ENCODE data around the gene FXYD5. TPM values are rescaled to one million over a fixed set of nuclear protein-coding genes. Genes with fewer than 3 reads are reported as not detected.

FXYD5 gene
- total and polyA plus RNA-seq, 4 donors, result 2.2 to 22.0 (median 7.3) TPM

DNA sequence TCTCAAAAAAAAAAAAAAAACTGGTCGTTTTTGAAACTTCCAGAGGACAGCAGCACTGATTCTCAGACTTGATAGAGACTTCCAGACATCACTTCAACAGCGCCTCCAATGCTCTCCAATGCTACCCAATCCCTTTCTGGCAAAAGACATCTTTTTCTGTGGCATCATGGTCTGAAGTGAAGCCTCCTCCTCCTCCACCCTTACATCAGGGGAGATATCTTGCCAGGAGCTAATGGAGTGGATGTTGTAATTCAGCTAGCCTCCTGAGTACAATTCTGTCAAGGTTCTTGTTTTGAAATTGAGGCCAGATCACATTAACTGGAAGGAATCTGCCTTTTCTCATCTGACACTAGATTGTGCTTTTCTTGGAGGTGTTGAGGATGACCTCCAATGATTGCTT is 24.2 kb downstream of the FXYD5 start:
- Histone ChIP-seq H3K9ac (ENCODE audit: low read depth in 1 of 2, low read length in 2 of 2) (no peak overlapping the region), H3K27ac (ENCODE audit: low read depth in 1 of 2, low read length in 2 of 2) (no peak overlapping the region), H3K4me3 (ENCODE audit: low read depth in 1 of 3, low read length in 3 of 3) (no peak overlapping the region), H3K27me3 (ENCODE audit: control insufficient read depth in 4 of 4, insufficient read depth in 4 of 4, low read length in 3 of 4) (no peaks in the 10 kb centered on the region), H3K9me3 (ENCODE audit: control insufficient read depth in 4 of 4, low read length in 3 of 4) (no peaks in the 10 kb centered on the region), H3K4me1 (ENCODE audit: control insufficient read depth in 4 of 4, insufficient read depth in 4 of 4, low read length in 3 of 4) (no peaks in the 10 kb centered on the region), H3K36me3 (ENCODE audit: control insufficient read depth in 4 of 4, insufficient read depth in 3 of 4, low read depth in 1 of 4, low read length in 3 of 4) (no peaks in the 10 kb centered on the region)
- DNase-seq (ENCODE audit: low spot score), result no peak
- TF ChIP-seq TAF1 (conservative IDR thresholded peaks at IDR 0.05) (no peak), JUND (IDR thresholded peaks at IDR 0.05) (no peak), RXRA (IDR thresholded peaks at IDR 0.05) (no peak), GABPA (IDR thresholded peaks at IDR 0.05 in 1 of 2, conservative IDR thresholded peaks at IDR 0.05 in 1 of 2) (no peak), NR2F2 (IDR thresholded peaks at IDR 0.05) (no peak)
- TF ChIP-seq, protein P1, sequence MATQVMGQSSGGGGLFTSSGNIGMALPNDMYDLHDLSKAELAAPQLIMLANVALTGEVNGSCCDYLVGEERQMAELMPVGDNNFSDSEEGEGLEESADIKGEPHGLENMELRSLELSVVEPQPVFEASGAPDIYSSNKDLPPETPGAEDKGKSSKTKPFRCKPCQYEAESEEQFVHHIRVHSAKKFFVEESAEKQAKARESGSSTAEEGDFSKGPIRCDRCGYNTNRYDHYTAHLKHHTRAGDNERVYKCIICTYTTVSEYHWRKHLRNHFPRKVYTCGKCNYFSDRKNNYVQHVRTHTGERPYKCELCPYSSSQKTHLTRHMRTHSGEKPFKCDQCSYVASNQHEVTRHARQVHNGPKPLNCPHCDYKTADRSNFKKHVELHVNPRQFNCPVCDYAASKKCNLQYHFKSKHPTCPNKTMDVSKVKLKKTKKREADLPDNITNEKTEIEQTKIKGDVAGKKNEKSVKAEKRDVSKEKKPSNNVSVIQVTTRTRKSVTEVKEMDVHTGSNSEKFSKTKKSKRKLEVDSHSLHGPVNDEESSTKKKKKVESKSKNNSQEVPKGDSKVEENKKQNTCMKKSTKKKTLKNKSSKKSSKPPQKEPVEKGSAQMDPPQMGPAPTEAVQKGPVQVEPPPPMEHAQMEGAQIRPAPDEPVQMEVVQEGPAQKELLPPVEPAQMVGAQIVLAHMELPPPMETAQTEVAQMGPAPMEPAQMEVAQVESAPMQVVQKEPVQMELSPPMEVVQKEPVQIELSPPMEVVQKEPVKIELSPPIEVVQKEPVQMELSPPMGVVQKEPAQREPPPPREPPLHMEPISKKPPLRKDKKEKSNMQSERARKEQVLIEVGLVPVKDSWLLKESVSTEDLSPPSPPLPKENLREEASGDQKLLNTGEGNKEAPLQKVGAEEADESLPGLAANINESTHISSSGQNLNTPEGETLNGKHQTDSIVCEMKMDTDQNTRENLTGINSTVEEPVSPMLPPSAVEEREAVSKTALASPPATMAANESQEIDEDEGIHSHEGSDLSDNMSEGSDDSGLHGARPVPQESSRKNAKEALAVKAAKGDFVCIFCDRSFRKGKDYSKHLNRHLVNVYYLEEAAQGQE (IDR thresholded peaks at IDR 0.05), result no peak
- TF ChIP-seq, protein P2, sequence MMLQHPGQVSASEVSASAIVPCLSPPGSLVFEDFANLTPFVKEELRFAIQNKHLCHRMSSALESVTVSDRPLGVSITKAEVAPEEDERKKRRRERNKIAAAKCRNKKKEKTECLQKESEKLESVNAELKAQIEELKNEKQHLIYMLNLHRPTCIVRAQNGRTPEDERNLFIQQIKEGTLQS (IDR thresholded peaks at IDR 0.05), result no peak
- 69% methylated on average over 2 of the region's 2 CpGs for WGBS

DNA sequence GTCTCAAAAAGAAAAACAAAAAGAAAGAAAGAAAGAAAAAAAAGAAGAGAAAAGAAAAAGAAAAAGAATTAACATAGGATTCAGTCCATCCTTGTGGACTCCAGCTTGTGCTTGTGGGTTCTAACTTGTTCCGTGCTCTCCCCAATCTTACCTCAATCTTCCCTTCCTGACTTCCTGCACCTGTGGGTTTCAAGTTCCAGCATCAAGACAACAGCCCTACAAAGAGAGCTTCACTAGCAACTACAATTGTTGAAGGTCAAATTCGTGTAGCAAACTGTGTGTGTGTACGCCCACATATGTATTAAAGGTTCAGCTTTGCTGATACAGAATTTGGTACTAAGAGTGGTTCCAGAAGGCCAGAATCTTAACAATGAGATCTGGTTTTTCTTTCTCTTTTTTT is 25.3 kb downstream of the FXYD5 start:
- H3K9ac ChIP-seq (ENCODE audit: low read depth in 1 of 2, low read length in 2 of 2), result no peak overlapping the region
- no peaks in the 10 kb centered on the region for H3K4me1 ChIP-seq (ENCODE audit: control insufficient read depth in 4 of 4, insufficient read depth in 4 of 4, low read length in 3 of 4)
- WGBS, result 84% methylated on average over 3 of the region's 3 CpGs
- no peaks in the 10 kb centered on the region for H3K9me3 ChIP-seq (ENCODE audit: control insufficient read depth in 4 of 4, low read length in 3 of 4)
- DNase-seq (ENCODE audit: low spot score), result no peak
- H3K27ac ChIP-seq (ENCODE audit: low read depth in 1 of 2, low read length in 2 of 2), result no peak overlapping the region
- H3K27me3 ChIP-seq (ENCODE audit: control insufficient read depth in 4 of 4, insufficient read depth in 4 of 4, low read length in 3 of 4), result no peaks in the 10 kb centered on the region
- TF ChIP-seq, protein P3, sequence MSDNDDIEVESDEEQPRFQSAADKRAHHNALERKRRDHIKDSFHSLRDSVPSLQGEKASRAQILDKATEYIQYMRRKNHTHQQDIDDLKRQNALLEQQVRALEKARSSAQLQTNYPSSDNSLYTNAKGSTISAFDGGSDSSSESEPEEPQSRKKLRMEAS (IDR thresholded peaks at IDR 0.05), result no peak
- TF ChIP-seq, protein P4, sequence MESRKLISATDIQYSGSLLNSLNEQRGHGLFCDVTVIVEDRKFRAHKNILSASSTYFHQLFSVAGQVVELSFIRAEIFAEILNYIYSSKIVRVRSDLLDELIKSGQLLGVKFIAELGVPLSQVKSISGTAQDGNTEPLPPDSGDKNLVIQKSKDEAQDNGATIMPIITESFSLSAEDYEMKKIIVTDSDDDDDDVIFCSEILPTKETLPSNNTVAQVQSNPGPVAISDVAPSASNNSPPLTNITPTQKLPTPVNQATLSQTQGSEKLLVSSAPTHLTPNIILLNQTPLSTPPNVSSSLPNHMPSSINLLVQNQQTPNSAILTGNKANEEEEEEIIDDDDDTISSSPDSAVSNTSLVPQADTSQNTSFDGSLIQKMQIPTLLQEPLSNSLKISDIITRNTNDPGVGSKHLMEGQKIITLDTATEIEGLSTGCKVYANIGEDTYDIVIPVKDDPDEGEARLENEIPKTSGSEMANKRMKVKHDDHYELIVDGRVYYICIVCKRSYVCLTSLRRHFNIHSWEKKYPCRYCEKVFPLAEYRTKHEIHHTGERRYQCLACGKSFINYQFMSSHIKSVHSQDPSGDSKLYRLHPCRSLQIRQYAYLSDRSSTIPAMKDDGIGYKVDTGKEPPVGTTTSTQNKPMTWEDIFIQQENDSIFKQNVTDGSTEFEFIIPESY (IDR thresholded peaks at IDR 0.05), result no peak
- TF ChIP-seq, protein P2 (IDR thresholded peaks at IDR 0.05), result no peak
- TF ChIP-seq RAD21 (IDR thresholded peaks at IDR 0.05), result no peak
- TF ChIP-seq FOXA2 (IDR thresholded peaks at IDR 0.05), result no peak
- TF ChIP-seq EGR1 (IDR thresholded peaks at IDR 0.05; ENCODE audit: low read depth in 2 of 2), result no peak
- TF ChIP-seq, protein P1 (IDR thresholded peaks at IDR 0.05), result no peak
- no peak for TF ChIP-seq RXRA (IDR thresholded peaks at IDR 0.05)
- H3K4me3 ChIP-seq (ENCODE audit: low read depth in 1 of 3, low read length in 3 of 3), result no peak overlapping the region
- H3K36me3 ChIP-seq (ENCODE audit: control insufficient read depth in 4 of 4, insufficient read depth in 3 of 4, low read depth in 1 of 4, low read length in 3 of 4), result no peaks in the 10 kb centered on the region

Data from liver (tissue), 9 donors.